ENCODE measurements around the gene NDUFC1.
"Not testable (repeated sequence)": the region's sequence is repeated elsewhere in the genome, so short reads cannot be mapped to it uniquely, and the experiment has no call there.

Gene NDUFC1

DNA sequence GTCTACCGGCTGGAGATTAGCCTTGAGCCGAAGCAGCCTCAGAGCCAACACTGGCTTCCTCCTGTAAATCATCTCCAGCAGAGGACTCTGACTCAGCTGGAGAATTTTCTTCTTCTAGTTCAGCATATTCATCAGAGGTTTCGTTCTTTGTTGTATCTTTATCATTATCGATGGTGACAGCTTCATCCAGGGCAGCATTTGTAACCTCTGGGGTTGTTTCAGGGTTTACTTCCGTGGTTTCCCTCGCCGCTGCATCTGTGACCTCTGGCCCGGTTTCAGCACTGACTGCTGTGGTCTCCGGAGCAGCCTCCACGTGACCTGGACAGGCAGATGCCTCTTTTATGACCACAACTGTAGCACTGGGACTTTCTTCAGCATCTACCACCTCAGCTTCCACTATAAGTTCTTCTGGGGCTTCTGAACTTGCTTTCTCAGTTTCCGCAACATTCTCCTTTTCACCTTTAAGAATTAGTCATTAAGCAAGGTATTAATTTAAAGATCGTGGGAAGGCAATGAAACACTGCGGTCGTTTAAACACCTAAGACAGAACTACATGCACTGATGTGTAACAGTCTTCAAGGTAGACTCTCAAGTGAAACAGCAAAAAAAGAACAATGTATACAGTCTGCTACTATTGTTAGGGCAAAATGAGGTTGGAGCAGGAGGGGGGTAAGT lies 35.6 kb downstream of the NDUFC1 start:
- Histone ChIP-seq H3K4me1 (ENCODE audit: insufficient read depth, poor library complexity, severe bottlenecking) (peaks cover 6% of the 10 kb centered on the region), H3K9me3 (ENCODE audit: severe bottlenecking) (no peaks in the 10 kb centered on the region), H3K27ac (ENCODE audit: poor library complexity, severe bottlenecking) (no peak overlapping the region), H3K4me3 (ENCODE audit: severe bottlenecking) (no peak overlapping the region), H3K27me3 (ENCODE audit: insufficient read depth, poor library complexity, severe bottlenecking) (no peaks in the 10 kb centered on the region), H3K36me3 (ENCODE audit: low read depth) (no peaks in the 10 kb centered on the region)
- DNase-seq (ENCODE audit: low spot score) = no peak
- ATAC-seq (ENCODE audit: low read depth) = 0 out of 3 replicates have a peak, but pooled peaks have one; percentile 25
- TF ChIP-seq, protein P1, sequence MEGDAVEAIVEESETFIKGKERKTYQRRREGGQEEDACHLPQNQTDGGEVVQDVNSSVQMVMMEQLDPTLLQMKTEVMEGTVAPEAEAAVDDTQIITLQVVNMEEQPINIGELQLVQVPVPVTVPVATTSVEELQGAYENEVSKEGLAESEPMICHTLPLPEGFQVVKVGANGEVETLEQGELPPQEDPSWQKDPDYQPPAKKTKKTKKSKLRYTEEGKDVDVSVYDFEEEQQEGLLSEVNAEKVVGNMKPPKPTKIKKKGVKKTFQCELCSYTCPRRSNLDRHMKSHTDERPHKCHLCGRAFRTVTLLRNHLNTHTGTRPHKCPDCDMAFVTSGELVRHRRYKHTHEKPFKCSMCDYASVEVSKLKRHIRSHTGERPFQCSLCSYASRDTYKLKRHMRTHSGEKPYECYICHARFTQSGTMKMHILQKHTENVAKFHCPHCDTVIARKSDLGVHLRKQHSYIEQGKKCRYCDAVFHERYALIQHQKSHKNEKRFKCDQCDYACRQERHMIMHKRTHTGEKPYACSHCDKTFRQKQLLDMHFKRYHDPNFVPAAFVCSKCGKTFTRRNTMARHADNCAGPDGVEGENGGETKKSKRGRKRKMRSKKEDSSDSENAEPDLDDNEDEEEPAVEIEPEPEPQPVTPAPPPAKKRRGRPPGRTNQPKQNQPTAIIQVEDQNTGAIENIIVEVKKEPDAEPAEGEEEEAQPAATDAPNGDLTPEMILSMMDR (IDR thresholded peaks at IDR 0.05; ENCODE audit: poor library complexity, severe bottlenecking) = no peak

DNA sequence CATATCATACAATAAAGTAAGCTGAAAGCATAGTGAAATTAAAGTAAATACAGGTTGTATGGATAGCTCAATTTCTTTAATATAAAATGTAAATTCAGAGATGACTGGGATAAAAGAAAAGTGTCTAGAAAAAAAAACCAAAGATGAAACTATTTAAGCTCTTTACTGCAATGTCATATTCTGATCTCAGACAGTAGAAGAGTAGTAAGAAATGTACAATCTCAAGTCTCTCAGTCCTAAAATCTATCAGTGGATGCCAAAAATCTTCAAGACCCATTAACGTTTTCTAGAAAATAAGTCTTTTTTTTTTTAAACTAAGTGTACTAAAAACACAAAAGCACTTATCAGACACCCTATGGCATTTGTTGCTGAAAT lies 36.1 kb downstream of the NDUFC1 start:
- no peak overlapping the region for H3K4me3 ChIP-seq (ENCODE audit: severe bottlenecking)
- no peak for ATAC-seq (ENCODE audit: low read depth)

DNA sequence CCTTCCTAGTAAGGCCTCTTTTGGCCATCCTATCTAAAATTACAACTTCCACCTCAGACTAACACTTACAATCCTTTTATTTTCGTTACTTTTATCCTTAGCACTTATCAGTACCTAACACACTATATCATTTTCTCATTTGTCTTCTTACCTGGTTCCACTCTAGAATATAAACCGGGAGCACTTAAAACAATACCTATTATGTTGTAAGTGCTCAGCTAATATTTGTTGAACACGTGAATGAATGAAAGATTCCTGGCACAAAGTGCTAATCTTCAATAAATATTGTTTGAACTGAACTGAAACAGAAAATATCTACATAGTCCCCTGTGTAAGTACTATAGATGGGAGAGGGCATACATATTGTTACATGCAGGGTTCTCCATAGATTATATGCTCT lies 36.6 kb downstream of the NDUFC1 start:
- ATAC-seq (ENCODE audit: low read depth) (no peak), DNase-seq (ENCODE audit: low spot score) (no peak)
- H3K36me3 ChIP-seq (ENCODE audit: low read depth) = no peaks in the 10 kb centered on the region
- no peak overlapping the region for H3K27ac ChIP-seq (ENCODE audit: poor library complexity, severe bottlenecking)
- no peaks in the 10 kb centered on the region for H3K27me3 ChIP-seq (ENCODE audit: insufficient read depth, poor library complexity, severe bottlenecking)
- H3K4me3 ChIP-seq (ENCODE audit: severe bottlenecking) = no peak overlapping the region
- TF ChIP-seq, protein P1 (IDR thresholded peaks at IDR 0.05; ENCODE audit: poor library complexity, severe bottlenecking) = no peak
- H3K4me1 ChIP-seq (ENCODE audit: insufficient read depth, poor library complexity, severe bottlenecking) = peaks cover 6% of the 10 kb centered on the region
- H3K9me3 ChIP-seq (ENCODE audit: severe bottlenecking) = no peaks in the 10 kb centered on the region

More for the DNA sequence above, 36.1 kb downstream of the NDUFC1 start:
- TF ChIP-seq, protein P1 (IDR thresholded peaks at IDR 0.05; ENCODE audit: poor library complexity, severe bottlenecking) = no peak
- Histone ChIP-seq H3K4me1 (ENCODE audit: insufficient read depth, poor library complexity, severe bottlenecking) (peaks cover 6% of the 10 kb centered on the region), H3K27ac (ENCODE audit: poor library complexity, severe bottlenecking) (no peak overlapping the region), H3K27me3 (ENCODE audit: insufficient read depth, poor library complexity, severe bottlenecking) (no peaks in the 10 kb centered on the region), H3K36me3 (ENCODE audit: low read depth) (no peaks in the 10 kb centered on the region), H3K9me3 (ENCODE audit: severe bottlenecking) (no peaks in the 10 kb centered on the region)
- DNase-seq (ENCODE audit: low spot score) = no peak

DNA sequence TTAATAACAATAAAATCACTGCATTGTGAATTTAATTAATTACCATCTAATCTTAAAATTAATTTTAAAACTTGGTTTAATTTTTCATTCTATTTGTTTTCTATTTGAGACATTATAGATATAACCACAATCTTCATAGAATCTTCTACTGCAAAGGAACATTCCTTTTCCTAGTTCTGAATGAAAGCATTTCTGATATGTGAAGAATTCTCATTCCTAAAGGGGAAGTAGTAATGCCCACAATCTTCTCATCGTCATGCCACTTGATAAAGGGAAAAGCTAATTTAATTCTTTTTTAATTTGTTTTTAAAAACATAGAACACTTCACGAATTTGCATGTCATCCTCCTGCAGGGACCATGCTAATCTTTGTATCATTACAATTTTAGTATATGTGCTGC lies 45.9 kb downstream of the NDUFC1 start:
- TF ChIP-seq, protein P1 (IDR thresholded peaks at IDR 0.05; ENCODE audit: poor library complexity, severe bottlenecking) = no peak
- Histone ChIP-seq H3K4me3 (ENCODE audit: severe bottlenecking) (no peak overlapping the region), H3K36me3 (ENCODE audit: low read depth) (no peaks in the 10 kb centered on the region), H3K9me3 (ENCODE audit: severe bottlenecking) (no peaks in the 10 kb centered on the region), H3K27ac (ENCODE audit: poor library complexity, severe bottlenecking) (no peak overlapping the region), H3K27me3 (ENCODE audit: insufficient read depth, poor library complexity, severe bottlenecking) (no peaks in the 10 kb centered on the region), H3K4me1 (ENCODE audit: insufficient read depth, poor library complexity, severe bottlenecking) (no peaks in the 10 kb centered on the region)
- no peak for DNase-seq (ENCODE audit: low spot score)
- ATAC-seq (ENCODE audit: low read depth) = no peak

DNA sequence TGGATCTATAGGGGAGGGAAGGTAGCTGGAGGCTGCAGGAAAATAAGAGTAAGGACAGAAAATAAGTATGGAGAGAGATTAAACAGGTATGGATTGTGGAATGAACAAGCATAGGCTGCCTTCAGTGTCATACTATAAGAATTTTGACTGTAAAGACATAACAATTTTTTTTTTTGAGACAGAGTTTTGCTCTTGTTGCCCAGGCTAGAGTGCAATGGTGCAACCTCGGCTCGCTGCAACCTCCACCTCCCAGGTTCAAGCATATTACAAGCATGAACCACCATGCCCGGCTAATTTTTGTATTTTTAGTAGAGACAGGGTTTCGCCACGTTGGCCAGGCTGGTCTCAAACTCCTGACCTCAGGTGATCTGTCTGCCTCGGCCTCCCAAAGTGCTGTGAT lies 46.7 kb downstream of the NDUFC1 start:
- DNase-seq (ENCODE audit: low spot score); H3K4me3 ChIP-seq (ENCODE audit: severe bottlenecking); H3K27me3 ChIP-seq (ENCODE audit: insufficient read depth, poor library complexity, severe bottlenecking); H3K9me3 ChIP-seq (ENCODE audit: severe bottlenecking); H3K4me1 ChIP-seq (ENCODE audit: insufficient read depth, poor library complexity, severe bottlenecking); H3K36me3 ChIP-seq (ENCODE audit: low read depth); ATAC-seq (ENCODE audit: low read depth); H3K27ac ChIP-seq (ENCODE audit: poor library complexity, severe bottlenecking): not testable (repeated sequence)

Data from RWPE2 (cell line).